Osteocyte (in vitro differentiated cells): ENCODE results near the gene RMC1. TPM values are rescaled to one million over a fixed set of nuclear protein-coding genes. Genes with fewer than 3 reads are reported as not detected.
A peak's percentile ranks its signal among the peaks of the same experiment; 100 is the strongest.
"Not testable (repeated sequence)": the region's sequence is repeated elsewhere in the genome, so short reads cannot be mapped to it uniquely, and the experiment has no call there.

ENCODE experiments used
- DNase-seq: peaks from one replicate; pipeline ENCODE4 v3.0.0; 2021; ENCODE audit warnings: mixed read lengths; ENCODE audit not compliant: unreplicated experiment; ENCODE audit errors: extremely low spot score
- H3K27ac Mint-ChIP-seq: one replicate; pipeline ENCODE4 v1.8.0; 2021; ENCODE audit warnings: mild to moderate bottlenecking, mixed read lengths; ENCODE audit not compliant: unreplicated experiment
- H3K27me3 Mint-ChIP-seq: one replicate; pipeline ENCODE4 v1.8.0; 2021; ENCODE audit warnings: mixed read lengths; ENCODE audit not compliant: unreplicated experiment
- H3K36me3 Mint-ChIP-seq: one replicate; pipeline ENCODE4 v1.8.0; 2021; ENCODE audit warnings: mixed read lengths; ENCODE audit not compliant: unreplicated experiment
- H3K4me1 Mint-ChIP-seq: one replicate; pipeline ENCODE4 v1.8.0; 2021; ENCODE audit warnings: mixed read lengths; ENCODE audit not compliant: unreplicated experiment
- H3K4me3 Mint-ChIP-seq: one replicate; pipeline ENCODE4 v1.8.0; 2021; ENCODE audit warnings: mild to moderate bottlenecking, moderate library complexity, mixed read lengths; ENCODE audit not compliant: unreplicated experiment
- H3K9me3 Mint-ChIP-seq: one replicate; pipeline ENCODE4 v1.8.0; 2021; ENCODE audit warnings: mixed read lengths; ENCODE audit not compliant: unreplicated experiment
- CTCF ChIP-seq: fragments of 200-600 bp; sonication (generic); IDR thresholded peaks from 2 replicates; pipeline ENCODE4 v1.5.0; 2021; ENCODE audit warnings: antibody characterized with exemption, mild to moderate bottlenecking, moderate library complexity
- total RNA-seq: library from RNA; stranded (reverse); gene quantifications from 2 replicates; pipeline ENCODE4 v1.2.1, GENCODE V29; 2021

The RMC1 gene
- total RNA-seq, 1 donor from 2014 or later: 25.5 TPM

GRCh38 chr18:23471486-23471885 is 31.8 kb upstream of the RMC1 start:
- Mint-ChIP-seq H3K27me3 (no peaks in the 10 kb centered on the region), H3K36me3 (peaks cover 36% of the 10 kb centered on the region), H3K27ac (no peak overlapping the region), H3K4me1 (no peaks in the 10 kb centered on the region), H3K4me3 (no peak overlapping the region), H3K9me3 (no peaks in the 10 kb centered on the region)
- TF ChIP-seq CTCF: no peak
- no peak for DNase-seq

GRCh38 chr18:23479829-23480505 is 23.3 kb upstream of the RMC1 start:
- H3K27ac Mint-ChIP-seq: no peak overlapping the region
- no peaks in the 10 kb centered on the region for H3K4me1 Mint-ChIP-seq
- peaks cover 45% of the 10 kb centered on the region for H3K36me3 Mint-ChIP-seq
- no peak for DNase-seq
- H3K27me3 Mint-ChIP-seq: no peaks in the 10 kb centered on the region
- H3K4me3 Mint-ChIP-seq: no peak overlapping the region
- H3K9me3 Mint-ChIP-seq: no peaks in the 10 kb centered on the region
- TF ChIP-seq CTCF: no peak

- peak; percentile 34 for DNase-seq
These were observed 18.6 kb upstream of the RMC1 start for GRCh38 chr18:23484561-23485182.

GRCh38 chr18:23485386-23485785 is 17.9 kb upstream of the RMC1 start:
- peak; percentile 25 for DNase-seq
- no peak overlapping the region for H3K4me3 Mint-ChIP-seq
- no peaks in the 10 kb centered on the region for H3K27me3 Mint-ChIP-seq
- H3K36me3 Mint-ChIP-seq: peaks cover 13% of the 10 kb centered on the region
- TF ChIP-seq CTCF: no peak
- no peak overlapping the region for H3K27ac Mint-ChIP-seq
- peaks cover 3% of the 10 kb centered on the region for H3K9me3 Mint-ChIP-seq
- no peaks in the 10 kb centered on the region for H3K4me1 Mint-ChIP-seq

More at GRCh38 chr18:23484561-23485182, 18.6 kb upstream of the RMC1 start:
- Mint-ChIP-seq H3K27me3 (no peaks in the 10 kb centered on the region), H3K9me3 (no peaks in the 10 kb centered on the region), H3K36me3 (peaks cover 18% of the 10 kb centered on the region), H3K27ac (no peak overlapping the region), H3K4me3 (no peak overlapping the region), H3K4me1 (no peaks in the 10 kb centered on the region)
- no peak for TF ChIP-seq CTCF

GRCh38 chr18:23487738-23488570 is 15.4 kb upstream of the RMC1 start:
- no peak for TF ChIP-seq CTCF
- Mint-ChIP-seq H3K36me3 (peaks cover 7% of the 10 kb centered on the region), H3K9me3 (peaks cover 12% of the 10 kb centered on the region)

GRCh38 chr18:23489586-23489985 is 13.7 kb upstream of the RMC1 start:
- not testable (repeated sequence) for H3K4me3 Mint-ChIP-seq, H3K36me3 Mint-ChIP-seq, H3K27me3 Mint-ChIP-seq, DNase-seq, H3K4me1 Mint-ChIP-seq, H3K27ac Mint-ChIP-seq
- peaks cover 12% of the 10 kb centered on the region for H3K9me3 Mint-ChIP-seq

More at GRCh38 chr18:23487738-23488570, 15.4 kb upstream of the RMC1 start:
- no peaks in the 10 kb centered on the region for H3K4me1 Mint-ChIP-seq
- H3K27ac Mint-ChIP-seq: no peak overlapping the region
- H3K4me3 Mint-ChIP-seq: no peak overlapping the region
- no peaks in the 10 kb centered on the region for H3K27me3 Mint-ChIP-seq
- DNase-seq: no peak
